Natural killer cell (primary cell): ENCODE data around the gene PPM1K. TPM values are rescaled to one million over a fixed set of nuclear protein-coding genes. Genes with fewer than 3 reads are reported as not detected.

Experiments used
- ATAC-seq, 3 donors: fragments of 150-1000 bp in 2 of 3; fragments of 200-7000 bp in 1 of 3; cut with Tn5 transposase; 1 replicate in 1 of 3; 2 replicates in 2 of 3; pipeline ENCODE4 v1.10.0; 2021; ENCODE audit warnings: mild to moderate bottlenecking in 2 of 3, moderate library complexity in 2 of 3
- DNase-seq, 2 donors: peaks; one replicate each; pipeline versions ENCODE4 v3.0.0 to v3.0.0-alpha.2; 2013 to 2021; ENCODE audit warnings: mixed read lengths in 1 of 2
- H3K27ac ChIP-seq: one replicate; pipeline ENCODE4 v1.5.1; 2013; ENCODE audit warnings: mild to moderate bottlenecking, low read length
- H3K27me3 ChIP-seq: one replicate; pipeline ENCODE4 v1.6.1; 2013; ENCODE audit warnings: low read length; ENCODE audit not compliant: control insufficient read depth, insufficient read depth
- H3K36me3 ChIP-seq: one replicate; pipeline ENCODE4 v1.6.1; 2013; ENCODE audit warnings: low read length; ENCODE audit not compliant: control insufficient read depth, insufficient read depth
- H3K4me1 ChIP-seq: one replicate; pipeline ENCODE4 v1.6.1; 2013; ENCODE audit warnings: low read length; ENCODE audit not compliant: control insufficient read depth, insufficient read depth
- H3K4me3 ChIP-seq: one replicate; pipeline ENCODE4 v1.5.1; 2013; ENCODE audit warnings: low read length
- H3K9me3 ChIP-seq: one replicate; pipeline ENCODE4 v1.6.1; 2013; ENCODE audit warnings: low read length; ENCODE audit not compliant: control insufficient read depth, insufficient read depth
- H3K27ac Mint-ChIP-seq, 2 donors: one replicate each; pipeline ENCODE4 v1.8.0; 2022; ENCODE audit warnings: mild to moderate bottlenecking in 2 of 2, mixed read lengths in 2 of 2, moderate library complexity in 1 of 2
- H3K27me3 Mint-ChIP-seq, 2 donors: one replicate each; pipeline ENCODE4 v1.8.0; 2022; ENCODE audit warnings: low read depth in 2 of 2, mixed read lengths in 2 of 2
- H3K36me3 Mint-ChIP-seq: one replicate; pipeline ENCODE4 v1.8.0; 2022; ENCODE audit warnings: mixed read lengths
- H3K4me1 Mint-ChIP-seq, 2 donors: one replicate each; pipeline ENCODE4 v1.8.0; 2022; ENCODE audit warnings: mixed read lengths in 2 of 2
- H3K4me3 Mint-ChIP-seq: one replicate; pipeline ENCODE4 v1.8.0; 2022; ENCODE audit warnings: mild to moderate bottlenecking, moderate library complexity, mixed read lengths
- H3K9me3 Mint-ChIP-seq, 2 donors: one replicate each; pipeline ENCODE4 v1.8.0; 2022; ENCODE audit warnings: mixed read lengths in 2 of 2
- CTCF ChIP-seq: fragments of 200-600 bp; IDR thresholded peaks from one replicate; pipeline ENCODE4 v1.8.0; 2022; ENCODE audit warnings: antibody characterized with exemption
- WGBS: methylation state at CpG from one replicate; pipeline ENCODE4 v1.1.7; 2013; ENCODE audit warnings: missing lambda C conversion rate; ENCODE audit not compliant: insufficient coverage; 5-methylcytosine and 5-hydroxymethylcytosine counted together
- intact Hi-C: fragments of 100-400 bp; cut with micrococcal nuclease; formaldehyde crosslinking; loops from one replicate; pipeline ENCODE4 v1.14.2; 2022
- total RNA-seq, 4 donors: library from RNA; stranded (reverse); fragments of 120-200 nt in 1 of 4; gene quantifications; one replicate each; pipeline versions ENCODE4 v1.2.3 to v1.2.4, GENCODE V29; 2013 to 2022

Gene PPM1K
- 10 to 100 TPM; 68.0 to 76.8 (median 74.3) TPM for total RNA-seq
- 130 TPM for total RNA-seq (2013)

DNA sequence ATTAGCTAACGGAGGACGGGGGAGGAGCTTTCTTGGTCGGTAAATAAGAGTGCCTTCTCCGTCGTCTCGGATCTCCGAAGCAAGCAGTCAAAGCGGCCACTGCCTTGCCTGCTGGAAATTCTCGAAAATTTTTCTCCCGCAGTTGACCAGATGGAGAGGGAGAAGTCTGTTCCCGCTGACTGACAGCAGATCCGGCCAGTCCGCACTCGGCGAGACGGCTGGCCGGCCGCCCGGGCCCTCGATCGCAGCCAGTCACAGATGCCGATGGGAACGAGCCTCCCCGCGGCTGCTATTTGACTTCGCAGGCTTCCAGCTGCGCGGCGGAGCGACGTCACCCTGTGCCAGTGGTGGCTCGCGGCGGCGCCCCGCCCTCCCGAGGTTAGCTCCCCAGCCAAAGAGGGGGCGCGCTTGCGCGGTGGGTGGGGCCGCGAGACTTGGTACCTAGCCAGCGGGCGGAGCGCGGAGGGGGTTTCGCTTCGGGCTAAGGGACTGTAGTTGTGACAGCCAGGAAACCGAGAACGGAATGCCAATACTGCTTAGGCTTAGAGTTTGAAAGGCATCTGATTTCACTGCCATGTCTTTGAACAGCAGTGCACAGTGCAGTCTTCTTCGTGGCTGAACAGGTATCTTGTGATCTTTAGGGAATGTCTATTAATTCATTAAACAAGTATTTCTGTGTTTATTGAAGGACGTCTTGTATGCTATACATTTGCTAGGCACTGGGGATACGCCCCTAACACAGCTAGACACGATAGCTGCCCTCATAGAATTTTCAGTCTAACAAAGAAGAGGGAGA lies at the start of gene PPM1K:
Gene PPM1K, minus strand, starts transcription at position 123 of the 796 bp plus-strand sequence. CDS start 5,978 bp downstream, outside the sequence.
- Mint-ChIP-seq H3K4me3 (peak within 1 kb of the TSS; percentile 99), H3K27me3 (no peaks in the 10 kb centered on the region), H3K27ac (peak within 1 kb of the TSS; percentile 92 to 100), H3K36me3 (no peaks in the 10 kb centered on the region), H3K4me1 (peaks cover 46 to 52% of the 10 kb centered on the region in 2 donors), H3K9me3 (no peaks in the 10 kb centered on the region)
- TF ChIP-seq CTCF = no peak
- ATAC-seq (peak; percentile 80 to 95 (median 86)), DNase-seq (peak; percentile 99)
- no peaks in the 10 kb centered on the region for H3K36me3 ChIP-seq
- no peaks in the 10 kb centered on the region for H3K27me3 ChIP-seq
- H3K4me3 ChIP-seq = peak within 1 kb of the TSS; percentile 85
- H3K9me3 ChIP-seq = no peaks in the 10 kb centered on the region
- intact Hi-C loops = loop anchor here (1.0 to 10.0 kb wide), 7 partner anchors 173 to 1277 kb away; partner anchors contain the start of genes HERC3, HERC5, KLHL8 and TIGD2
- WGBS = under 1% methylated on average over 55 of the region's 55 CpGs
- peaks cover 26% of the 10 kb centered on the region for H3K4me1 ChIP-seq
- peak within 1 kb of the TSS; percentile 96 for H3K27ac ChIP-seq

DNA sequence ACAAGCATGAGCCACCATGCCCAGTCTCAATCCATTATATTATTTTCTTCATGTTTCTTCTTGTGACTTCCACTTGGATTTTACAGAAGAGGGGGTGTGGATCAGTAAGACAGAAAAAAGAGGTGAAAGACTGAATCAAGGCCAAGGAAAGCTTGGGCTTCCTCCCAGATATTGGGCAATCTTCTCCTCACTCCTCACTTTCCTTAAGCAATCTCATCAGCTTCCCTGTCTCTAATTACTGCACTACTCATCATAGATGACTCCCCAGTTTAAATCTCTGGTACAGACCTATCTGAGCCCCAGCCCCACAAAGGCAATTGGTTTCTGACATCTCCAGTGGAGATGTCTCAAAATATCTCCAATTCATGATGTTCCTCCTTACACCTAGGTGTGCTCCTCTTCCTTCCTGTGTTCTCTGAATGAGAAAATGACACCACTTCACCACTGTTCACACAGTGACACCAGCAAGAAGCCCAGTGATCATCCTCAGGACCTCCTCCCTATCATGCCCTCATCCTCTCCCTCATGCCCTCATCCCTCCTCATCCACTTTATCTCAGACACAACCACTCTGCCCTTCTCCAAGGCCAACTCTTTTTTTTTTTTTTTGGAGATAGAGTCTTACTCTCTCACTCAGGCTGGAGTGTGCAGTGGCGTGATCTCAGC lies 49.5 kb upstream of the PPM1K start:
- intact Hi-C loops = no loop called here
- TF ChIP-seq CTCF = no peak
- no CpG with 5 or more reads among the region's 1 CpG for WGBS
- Histone ChIP-seq H3K36me3 (no peaks in the 10 kb centered on the region), H3K27ac (no peak overlapping the region), H3K9me3 (no peaks in the 10 kb centered on the region), H3K27me3 (no peaks in the 10 kb centered on the region), H3K4me1 (no peaks in the 10 kb centered on the region), H3K4me3 (no peak overlapping the region)
- H3K4me1 Mint-ChIP-seq = peaks cover 7% of the 10 kb centered on the region in 2 donors
- H3K36me3 Mint-ChIP-seq = no peaks in the 10 kb centered on the region
- ATAC-seq = peak in 1 of 3 donors; percentile 28
- H3K27ac Mint-ChIP-seq = no peak overlapping the region
- peaks cover 0 to 6% of the 10 kb centered on the region in 2 donors for H3K27me3 Mint-ChIP-seq
- DNase-seq = no peak
- H3K9me3 Mint-ChIP-seq = no peaks in the 10 kb centered on the region
- H3K4me3 Mint-ChIP-seq = no peak overlapping the region

GRCh38 chr4:88327665-88328064 lies 43.3 kb upstream of the PPM1K start:
- Mint-ChIP-seq H3K4me1 (no peaks in the 10 kb centered on the region), H3K36me3 (no peaks in the 10 kb centered on the region), H3K27ac (no peak overlapping the region), H3K27me3 (peaks cover 0 to 2% of the 10 kb centered on the region in 2 donors), H3K4me3 (no peak overlapping the region), H3K9me3 (no peaks in the 10 kb centered on the region)
- H3K4me3 ChIP-seq = no peak overlapping the region
- no peaks in the 10 kb centered on the region for H3K4me1 ChIP-seq
- no peaks in the 10 kb centered on the region for H3K27me3 ChIP-seq
- no peak overlapping the region for H3K27ac ChIP-seq
- intact Hi-C loops = no loop called here
- WGBS = 100% methylated on average over 1 of the region's 1 CpG
- H3K9me3 ChIP-seq = no peaks in the 10 kb centered on the region
- DNase-seq = no peak
- TF ChIP-seq CTCF = no peak
- ATAC-seq = no peak
- H3K36me3 ChIP-seq = no peaks in the 10 kb centered on the region
